SH-SY5Y (cell line): ENCODE results near the gene COL26A1.

ENCODE experiments used
- GATA2 ChIP-seq: IDR thresholded peaks from 2 replicates; pipeline ENCODE4 v1.6.1; 2011; ENCODE audit warnings: mild to moderate bottlenecking, low read depth, low read length
- GATA3 ChIP-seq: IDR thresholded peaks from 2 replicates; pipeline ENCODE4 v1.6.1; 2011; ENCODE audit warnings: low read depth, mild to moderate bottlenecking, low read length, moderate library complexity

COL26A1 gene

DNA sequence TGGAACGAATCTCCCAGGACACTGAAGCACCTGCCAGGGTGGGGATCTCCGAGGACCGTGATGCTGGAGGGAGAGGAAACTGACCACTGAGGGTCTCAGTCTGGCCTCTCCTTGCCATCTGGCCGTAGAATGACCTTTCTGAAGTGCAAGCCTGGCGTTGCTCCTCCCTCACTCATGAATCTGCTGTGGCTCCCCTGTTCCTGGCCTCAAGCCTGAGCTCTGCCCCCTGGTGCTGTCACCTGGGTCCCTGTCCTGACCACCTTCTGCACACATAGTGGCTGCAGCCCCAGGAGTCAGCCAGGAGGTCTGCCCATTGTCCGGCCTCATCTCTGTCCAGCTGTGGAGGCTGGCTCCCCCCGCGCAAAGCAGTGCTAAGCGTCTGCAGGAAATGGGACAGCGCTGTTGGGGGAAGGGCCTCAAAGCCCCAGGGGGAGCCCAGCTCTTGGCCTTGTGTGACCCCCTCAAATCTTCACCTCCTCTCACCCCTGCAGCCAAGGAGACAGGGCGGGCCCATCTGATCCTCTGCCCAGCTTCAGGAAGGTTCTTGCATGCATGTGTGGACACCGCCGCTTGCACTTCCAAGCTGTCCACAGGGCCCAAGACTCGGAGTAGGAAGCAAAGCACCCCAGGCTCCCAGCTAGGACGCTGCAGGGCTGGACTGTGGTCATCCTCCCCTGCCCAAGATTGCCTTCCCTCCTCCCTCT lies 200.7 kb downstream of the COL26A1 start:
- TF ChIP-seq GATA3 (no peak), GATA2 (no peak)

DNA sequence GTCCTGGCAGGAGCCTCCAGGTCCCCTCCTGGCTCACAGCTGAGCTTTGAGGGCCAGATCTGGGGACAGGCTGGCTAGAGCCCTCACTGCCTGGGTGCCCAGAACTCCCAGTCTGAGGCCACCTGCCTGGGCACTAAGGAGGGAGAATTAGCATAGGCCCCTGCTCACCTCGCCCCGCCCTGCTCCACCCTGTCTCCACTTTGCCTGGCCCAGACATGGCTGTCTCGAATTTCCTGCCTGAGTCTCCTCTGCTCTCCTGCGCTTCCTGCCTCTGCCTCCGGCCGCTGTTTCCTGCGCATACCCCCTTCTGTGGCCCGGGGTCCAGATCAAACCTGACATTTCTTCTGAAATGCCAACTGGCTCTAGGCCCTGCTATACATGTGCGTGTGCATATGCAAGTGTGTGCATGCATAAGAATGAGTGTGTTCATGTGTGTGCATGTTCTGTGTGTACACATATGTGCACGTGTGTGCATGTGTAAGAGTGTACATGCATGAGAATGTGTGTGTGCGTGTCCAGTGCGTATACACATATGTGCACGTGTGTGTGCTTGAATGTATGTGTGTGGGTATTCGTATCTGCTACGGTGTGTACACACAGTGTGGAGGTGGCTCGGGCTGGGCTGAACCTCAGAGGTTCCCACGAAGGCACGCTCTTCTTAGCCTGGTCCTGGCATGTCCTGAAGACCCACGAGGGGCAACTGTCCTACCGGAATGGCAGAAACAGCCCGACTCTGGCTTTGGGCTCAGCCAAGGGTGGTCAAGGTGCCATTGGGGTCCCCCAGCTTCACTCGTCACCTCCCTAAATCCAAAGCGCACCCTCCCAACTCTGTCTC lies 201.5 kb downstream of the COL26A1 start:
- TF ChIP-seq GATA2 (no peak), GATA3 (no peak)

- no peak for TF ChIP-seq GATA3
- TF ChIP-seq GATA2 = no peak
Observed at GRCh38 chr7:101564778-101565211, 202.1 kb downstream of the COL26A1 start.

GRCh38 chr7:101565601-101566209 lies 203.0 kb downstream of the COL26A1 start:
- TF ChIP-seq GATA3 = no peak
- TF ChIP-seq GATA2 = no peak

GRCh38 chr7:101567230-101567629 lies 204.6 kb downstream of the COL26A1 start:
- TF ChIP-seq GATA3 (no peak), GATA2 (no peak)

GRCh38 chr7:101572156-101572555 lies 209.5 kb downstream of the COL26A1 start:
- TF ChIP-seq GATA2 (no peak), GATA3 (no peak)

- TF ChIP-seq GATA2 (no peak), GATA3 (no peak)
Observed at GRCh38 chr7:101575168-101575567, 212.5 kb downstream of the COL26A1 start.

GRCh38 chr7:101575721-101576120 lies 213.0 kb downstream of the COL26A1 start:
- TF ChIP-seq GATA3 (no peak), GATA2 (no peak)

- TF ChIP-seq GATA3 = no peak
- no peak for TF ChIP-seq GATA2
Observed at GRCh38 chr7:101576998-101577397, 214.3 kb downstream of the COL26A1 start.

GRCh38 chr7:101578552-101578951 lies 215.9 kb downstream of the COL26A1 start:
- TF ChIP-seq GATA3 (no peak), GATA2 (no peak)

DNA sequence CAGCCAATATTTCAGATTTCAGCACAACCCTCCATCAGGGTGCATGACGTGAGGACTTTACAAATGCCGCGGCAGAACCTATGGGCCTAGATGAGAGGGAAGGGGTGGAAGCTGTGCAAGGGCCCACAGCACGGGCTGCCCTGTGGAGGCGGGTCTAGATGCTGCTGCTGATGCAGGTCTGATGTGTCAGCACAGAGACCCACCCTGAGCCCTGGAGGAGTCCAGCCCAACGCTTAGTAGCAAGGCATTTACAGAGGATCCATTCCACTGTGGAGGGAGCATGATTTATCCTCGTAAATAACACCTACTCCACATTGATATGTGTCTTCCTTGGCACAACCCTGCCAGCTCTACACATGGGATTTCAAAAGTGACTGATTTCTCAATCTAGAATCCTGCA lies 217.9 kb downstream of the COL26A1 start:
- TF ChIP-seq GATA3 (no peak), GATA2 (no peak)

- TF ChIP-seq GATA3 (no peak), GATA2 (no peak)
Observed at GRCh38 chr7:101581891-101582290, 219.2 kb downstream of the COL26A1 start.

- no peak for TF ChIP-seq GATA2
- no peak for TF ChIP-seq GATA3
Observed at GRCh38 chr7:101582971-101583370, 220.3 kb downstream of the COL26A1 start.

- no peak for TF ChIP-seq GATA2
- no peak for TF ChIP-seq GATA3
Observed at GRCh38 chr7:101586078-101586905, 223.6 kb downstream of the COL26A1 start.
